GM18867 (cell line): ENCODE data around the gene MPC1.
"Not testable (repeated sequence)": the region's sequence is repeated elsewhere in the genome, so short reads cannot be mapped to it uniquely, and the experiment has no call there.

Experiments
- ATAC-seq: cut with Tn5 transposase; IDR thresholded peaks from one replicate; pipeline ENCODE4 v1.9.1; 2021; ENCODE audit warnings: mild to moderate bottlenecking, moderate library complexity; ENCODE audit not compliant: unreplicated experiment

MPC1 gene

DNA sequence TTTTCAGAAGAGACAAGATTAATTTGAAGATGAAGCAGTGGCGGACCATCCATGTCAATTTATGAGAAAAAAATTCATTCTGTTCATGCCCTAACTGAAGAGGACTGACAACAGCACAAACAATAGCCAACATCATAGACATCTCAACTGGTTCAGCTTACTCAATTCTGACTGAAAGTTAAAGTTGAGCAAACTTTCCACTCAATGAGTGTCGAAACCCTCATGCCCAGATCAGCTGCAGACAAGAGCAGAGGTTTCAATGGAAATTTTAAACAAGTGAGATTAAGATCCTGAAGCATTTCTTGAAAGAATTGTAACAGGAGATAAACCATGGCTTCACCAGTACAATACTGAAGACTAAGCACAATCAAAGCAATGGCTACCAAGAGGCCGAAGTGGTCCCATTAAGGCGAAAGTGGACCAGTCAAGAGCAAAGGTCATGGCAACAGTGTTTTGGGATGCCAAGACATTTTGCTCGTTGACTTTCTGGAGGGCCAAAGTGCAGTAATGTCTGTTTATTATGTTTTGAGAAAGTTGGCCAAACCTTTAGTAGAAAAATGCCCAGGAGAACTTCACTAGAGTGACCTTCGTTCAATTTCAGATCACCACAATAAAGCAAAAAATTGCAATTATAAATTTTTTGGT is 34.3 kb downstream of the MPC1 start:
- no peak for ATAC-seq

DNA sequence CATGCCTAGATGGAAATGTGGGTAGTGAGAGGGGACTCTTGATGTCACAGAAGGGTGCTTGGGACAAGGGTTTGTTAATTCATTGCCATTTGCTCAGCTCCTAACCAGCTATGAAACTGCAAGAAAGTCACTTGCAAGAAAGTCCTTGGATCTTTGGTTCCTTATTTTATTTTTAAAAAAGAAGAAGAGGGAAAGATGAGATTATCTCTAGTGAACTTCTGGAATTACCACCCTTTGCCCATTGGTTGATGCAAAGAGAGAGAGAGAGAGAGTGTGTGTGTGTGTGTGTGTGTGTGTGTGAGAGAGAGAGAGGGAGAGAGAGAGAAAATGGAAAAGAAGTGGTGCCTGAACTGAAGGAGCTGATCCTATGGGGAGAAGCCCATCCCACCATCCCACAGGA is 35.8 kb downstream of the MPC1 start:
- no peak for ATAC-seq

DNA sequence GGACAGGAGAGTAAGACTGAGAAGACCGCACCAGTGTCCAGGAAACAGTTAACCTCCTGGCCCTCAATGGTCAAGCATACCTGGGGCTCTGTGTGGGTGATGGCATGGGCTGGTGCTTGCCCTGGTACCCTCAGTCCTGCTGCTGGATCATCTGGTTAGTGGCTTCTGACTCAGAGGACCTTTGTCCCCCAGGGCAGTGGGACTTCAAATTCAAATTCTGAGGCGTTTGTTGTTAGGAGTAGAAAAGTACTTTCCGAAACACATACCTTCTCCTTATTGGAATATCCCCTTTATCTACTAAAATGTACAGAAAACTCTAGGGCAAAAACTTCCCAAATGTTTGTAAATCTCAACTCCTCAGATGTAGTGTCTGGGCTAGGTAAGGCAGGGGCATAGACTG is 36.3 kb downstream of the MPC1 start:
- no peak for ATAC-seq

DNA sequence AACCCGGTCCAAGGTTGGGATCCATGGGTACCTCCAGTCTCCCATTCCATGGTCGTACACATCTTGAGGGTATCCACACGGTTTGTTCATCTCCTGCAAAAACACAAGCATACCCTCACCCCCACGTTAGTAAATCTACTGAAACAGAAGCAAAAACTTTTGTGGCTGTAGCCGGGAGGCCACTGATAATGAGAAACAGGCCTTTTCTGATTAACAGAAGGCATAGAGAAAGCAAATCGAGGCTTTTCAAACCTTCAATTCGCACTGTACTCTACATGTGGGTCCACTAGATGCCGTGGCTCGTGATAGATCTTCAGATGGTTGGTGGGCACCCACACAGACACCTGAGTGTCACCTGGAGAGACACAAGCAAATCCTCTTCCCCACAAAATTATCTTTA is 37.1 kb downstream of the MPC1 start:
- ATAC-seq, result not testable (repeated sequence)

DNA sequence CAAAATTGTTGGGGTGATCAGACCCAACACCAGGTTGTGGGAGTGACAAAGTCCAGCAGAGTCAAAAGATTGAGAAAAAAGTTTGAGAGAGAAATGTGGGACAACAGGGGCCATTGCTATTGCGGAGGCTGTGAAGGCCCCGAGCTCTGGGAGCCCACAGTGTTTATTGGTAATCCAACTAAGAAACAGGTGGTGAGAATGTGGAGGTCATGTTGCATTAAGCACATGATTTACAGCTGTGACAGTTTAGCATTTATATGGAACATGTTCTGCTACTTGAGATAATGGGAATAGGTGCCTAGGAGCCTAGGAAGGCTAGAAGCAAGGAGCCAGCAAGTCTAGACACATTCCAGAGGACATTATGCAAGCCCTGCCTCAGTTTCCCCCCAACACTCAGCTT is 37.8 kb downstream of the MPC1 start:
- not testable (repeated sequence) for ATAC-seq

DNA sequence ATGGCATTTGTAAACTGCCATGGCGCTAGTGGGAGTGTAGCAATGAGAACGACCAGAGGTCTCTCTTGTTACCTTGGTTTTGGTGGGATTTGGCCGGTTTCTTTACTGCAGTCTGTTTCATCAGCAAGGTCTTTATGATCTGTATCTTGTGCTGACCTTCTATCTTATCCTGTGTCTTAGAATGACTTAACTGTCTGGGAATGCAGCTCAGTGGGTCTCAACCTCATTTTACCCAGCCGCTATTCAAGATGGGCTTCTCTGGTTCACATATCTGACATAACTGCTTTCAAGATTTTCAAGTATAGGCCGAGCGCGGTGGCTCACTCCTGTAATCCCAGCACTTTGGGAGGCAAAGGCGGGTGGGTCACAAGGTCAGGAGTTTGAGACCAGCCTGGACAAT is 38.5 kb downstream of the MPC1 start:
- no peak for ATAC-seq

DNA sequence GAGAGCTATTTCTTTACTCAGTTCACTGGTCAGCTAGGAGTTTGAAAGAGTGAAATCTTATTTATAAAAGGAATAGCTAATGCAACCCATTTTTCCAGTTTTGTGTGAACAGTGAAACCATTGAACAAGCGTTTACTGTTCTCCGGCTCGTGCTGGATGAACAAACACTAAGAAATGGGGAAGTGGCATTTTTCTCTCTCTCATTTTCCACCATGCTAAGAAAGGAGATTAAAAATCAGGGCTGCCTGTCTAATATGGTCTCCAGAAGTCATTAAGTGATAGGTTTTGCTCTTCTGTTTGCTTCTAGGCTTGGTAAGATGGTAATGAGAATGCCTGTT is 39.6 kb downstream of the MPC1 start:
- ATAC-seq, result peak; percentile 25

DNA sequence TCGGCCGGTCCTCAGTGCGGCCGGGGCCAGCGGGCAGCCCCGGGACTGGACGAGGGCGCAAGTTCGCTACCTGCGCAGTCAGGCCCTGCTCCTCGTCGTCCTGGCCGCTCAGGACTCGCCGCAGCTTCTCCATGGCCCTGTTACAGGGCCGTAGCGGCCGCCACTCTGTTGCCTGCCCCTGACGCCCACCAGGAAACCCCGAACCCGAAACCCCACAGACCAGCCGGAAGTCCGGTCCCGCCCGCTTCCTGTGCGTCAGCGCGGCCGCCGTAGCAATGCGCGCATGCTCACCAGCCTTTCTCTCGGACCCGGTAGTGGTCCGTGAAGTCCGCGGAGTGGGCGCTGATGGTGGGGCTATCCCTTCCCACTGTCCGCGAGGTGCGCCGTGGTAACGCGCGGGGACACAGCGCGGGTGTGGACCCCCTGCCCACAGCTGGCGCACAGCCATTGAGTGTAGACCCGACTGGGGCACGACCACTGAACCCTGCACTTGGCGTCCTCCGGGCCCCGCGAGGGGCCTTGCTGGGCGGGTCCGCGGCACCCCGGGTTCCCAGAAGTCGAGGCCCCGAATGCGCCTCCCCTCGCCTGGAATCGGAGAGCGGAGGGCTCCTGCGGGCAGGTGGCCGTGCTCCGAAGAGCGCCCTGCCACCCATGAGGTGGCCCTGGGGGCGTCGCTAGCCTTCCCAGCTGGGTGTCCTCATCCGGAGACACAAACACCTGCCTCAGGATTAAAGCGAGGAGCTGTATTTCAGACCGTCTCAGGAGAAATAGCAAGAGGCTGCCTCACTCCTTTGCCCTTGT is 40.2 kb downstream of the MPC1 start, which contains the start of gene SFT2D1:
TSS of gene SFT2D1 (minus strand) at position 197 of the 801 bp plus-strand sequence. CDS start at position 133, 64 bp downstream.
- ATAC-seq, result peak; percentile 95

DNA sequence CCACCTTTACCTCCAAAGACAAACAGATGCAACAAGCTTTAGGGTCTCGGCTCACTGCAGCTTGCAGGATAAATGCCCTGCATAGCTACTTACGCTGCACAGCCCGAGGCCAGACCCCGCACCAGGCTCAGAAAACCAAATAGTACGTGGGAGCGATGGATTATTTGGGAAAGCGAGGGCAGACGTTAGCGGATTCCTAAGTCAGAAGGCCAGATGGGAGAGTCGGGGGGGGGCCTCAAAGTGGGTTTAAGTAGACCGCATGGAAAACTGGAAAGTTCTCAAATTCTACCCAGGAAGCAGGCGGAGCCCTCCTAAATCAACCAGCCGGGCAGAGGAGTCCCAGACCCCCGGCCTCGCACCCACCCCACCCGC is 40.8 kb downstream of the MPC1 start:
- no peak for ATAC-seq

DNA sequence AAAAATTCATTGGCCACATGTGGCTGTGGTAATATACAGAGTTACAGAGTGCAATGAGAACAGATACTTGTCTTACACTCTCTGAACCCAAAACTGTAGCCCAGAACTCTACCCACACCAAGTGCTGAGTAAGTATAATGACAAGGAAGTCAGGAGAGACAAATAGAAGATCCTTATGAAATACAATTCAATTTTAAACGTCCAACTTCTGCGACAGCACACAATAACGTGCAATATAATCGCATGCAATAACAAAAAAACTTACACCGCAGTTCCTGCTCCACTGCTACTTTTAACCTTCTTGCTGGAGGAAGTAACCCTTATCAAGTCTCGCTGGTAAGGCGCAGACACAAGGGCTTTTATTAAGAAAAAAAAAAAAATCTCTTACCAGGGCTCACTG is 41.3 kb downstream of the MPC1 start:
- no peak for ATAC-seq

DNA sequence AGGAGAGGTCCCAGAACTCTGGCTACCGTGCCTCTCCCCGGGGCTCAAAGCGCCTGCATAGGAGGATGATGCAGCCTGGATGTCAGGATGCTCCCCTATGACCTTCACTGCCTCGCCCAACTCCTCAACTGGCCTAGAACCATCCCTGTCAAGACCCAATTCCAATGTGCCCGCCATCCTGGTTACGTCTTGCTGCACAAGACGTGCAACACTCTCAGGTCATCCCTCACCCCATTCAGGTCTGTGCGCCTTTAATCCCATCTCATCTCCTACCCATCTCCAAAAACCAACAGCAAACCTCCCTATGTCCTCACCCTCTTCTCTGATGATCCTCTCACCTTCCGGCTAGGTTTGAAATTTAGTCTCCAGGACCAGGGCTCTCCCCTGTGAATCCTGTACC is 43.9 kb downstream of the MPC1 start:
- ATAC-seq, result no peak

DNA sequence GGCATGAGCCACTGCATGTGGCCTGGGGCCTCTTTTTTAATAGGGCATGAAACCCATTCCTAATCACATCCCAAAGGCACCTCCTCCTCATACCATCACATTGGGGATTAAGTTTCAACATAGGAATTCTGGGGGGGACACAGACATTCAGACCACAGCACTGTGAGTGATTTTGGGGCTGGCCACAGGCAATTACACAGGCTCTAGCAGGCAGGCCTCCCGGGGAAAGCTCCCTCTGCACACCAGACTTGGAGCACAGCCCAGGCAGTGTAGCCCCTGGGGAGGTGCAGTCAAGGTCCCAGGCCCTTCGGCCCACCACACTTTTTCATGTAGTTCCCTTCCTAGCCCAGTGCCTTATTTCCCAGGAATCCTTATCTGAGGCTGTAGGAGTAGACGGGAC is 45.9 kb downstream of the MPC1 start:
- no peak for ATAC-seq

DNA sequence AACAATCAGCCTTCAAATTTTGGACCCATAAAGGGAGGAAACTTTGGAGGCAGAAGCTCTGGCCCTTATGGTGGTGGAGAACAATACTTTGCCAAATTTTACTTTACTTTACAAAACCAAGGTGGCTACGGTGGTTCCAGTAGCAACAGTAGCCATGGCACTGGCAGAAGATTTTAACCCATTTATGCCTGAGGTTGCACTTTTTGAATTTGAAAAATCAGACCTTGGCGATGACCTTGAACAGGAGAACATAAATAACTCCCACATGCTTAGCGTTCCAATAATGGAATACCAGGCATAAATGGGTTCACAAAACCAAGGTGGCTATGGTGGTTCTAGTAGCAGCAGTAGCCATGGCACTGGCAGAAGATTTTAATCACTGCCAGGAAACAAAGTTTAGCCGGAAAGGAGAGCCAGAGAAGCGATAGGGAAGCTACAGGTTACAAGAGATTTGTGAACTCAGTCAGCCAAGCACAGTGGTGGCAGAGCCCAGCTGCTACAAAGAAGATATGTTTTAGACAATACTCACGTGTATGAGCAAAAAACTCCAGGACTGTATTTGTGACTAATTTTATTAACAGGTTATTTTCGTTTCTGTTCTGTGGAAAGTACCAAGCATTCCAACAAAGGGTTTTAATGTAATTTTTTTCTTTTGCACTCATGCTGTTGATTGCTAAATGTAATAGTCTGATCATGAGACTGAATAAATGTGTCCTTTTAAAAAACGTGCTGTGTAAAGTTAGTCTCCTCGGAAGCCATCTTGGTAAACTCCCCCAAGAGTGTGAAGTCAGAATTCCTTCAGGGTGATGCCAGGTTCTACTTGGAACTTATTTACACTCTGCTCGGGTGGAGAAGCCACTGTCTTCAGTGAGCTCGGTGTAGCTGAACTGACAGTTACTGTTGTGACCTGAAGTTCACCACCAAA is 47.1 kb downstream of the MPC1 start:
- peak; percentile 46 for ATAC-seq

DNA sequence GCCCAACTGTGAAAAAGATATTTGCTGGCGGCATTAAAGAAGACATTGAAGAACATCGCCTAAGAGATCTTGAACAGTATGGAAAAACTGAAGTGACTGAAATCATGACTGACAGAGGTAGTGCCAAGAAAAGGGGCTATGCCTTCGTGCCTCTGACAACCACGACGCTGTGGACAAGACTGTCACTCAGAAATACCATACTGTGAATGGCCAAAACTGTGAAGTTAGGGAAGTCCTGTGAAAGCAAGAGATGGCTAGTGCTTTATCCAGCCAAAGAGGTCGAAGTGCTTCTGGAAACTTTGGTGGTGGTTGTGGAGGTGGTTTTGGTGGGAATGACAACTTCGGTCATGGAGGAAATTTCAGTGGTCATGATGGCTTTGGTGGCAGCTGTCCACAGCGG is 47.9 kb downstream of the MPC1 start:
- no peak for ATAC-seq

DNA sequence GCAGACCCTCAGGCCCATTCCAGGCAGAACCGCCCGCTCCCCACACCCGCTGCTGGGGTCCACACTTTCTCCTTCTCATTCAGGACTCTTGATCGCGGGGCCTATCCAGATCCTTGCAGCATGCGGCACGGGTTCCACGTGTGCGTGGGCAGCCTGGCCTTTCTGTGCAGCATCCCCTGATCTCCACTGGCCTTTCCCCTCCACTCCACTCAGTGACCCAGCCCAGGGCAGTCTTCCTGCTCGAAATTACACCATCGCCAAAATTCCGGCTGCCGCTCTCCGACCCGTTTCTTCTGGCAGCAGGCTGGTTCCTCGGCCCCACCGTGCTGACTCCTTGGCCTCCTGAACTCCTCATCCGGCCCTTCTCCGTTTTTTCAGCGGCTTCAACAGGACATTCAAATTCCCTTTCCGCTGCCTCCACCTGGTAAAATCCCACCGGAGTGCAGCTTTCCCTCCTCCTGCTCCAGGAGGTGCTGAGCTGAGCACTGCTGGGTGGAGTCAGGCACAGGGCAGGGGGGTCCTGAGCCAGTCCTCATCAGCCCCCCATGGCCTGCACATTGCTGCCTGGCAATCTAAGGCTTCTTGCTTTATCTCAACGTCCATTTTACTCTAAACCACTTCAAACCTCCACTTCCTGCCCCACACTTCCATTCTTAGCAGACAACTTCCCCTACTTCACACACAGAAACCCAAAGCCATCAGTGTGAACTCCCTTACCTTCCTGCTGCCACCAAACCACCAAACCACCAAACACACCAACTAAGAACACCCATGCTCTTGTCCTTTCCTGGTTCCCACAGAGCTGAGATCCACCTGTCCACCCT is 49.4 kb downstream of the MPC1 start:
- ATAC-seq, result peak; percentile 68

DNA sequence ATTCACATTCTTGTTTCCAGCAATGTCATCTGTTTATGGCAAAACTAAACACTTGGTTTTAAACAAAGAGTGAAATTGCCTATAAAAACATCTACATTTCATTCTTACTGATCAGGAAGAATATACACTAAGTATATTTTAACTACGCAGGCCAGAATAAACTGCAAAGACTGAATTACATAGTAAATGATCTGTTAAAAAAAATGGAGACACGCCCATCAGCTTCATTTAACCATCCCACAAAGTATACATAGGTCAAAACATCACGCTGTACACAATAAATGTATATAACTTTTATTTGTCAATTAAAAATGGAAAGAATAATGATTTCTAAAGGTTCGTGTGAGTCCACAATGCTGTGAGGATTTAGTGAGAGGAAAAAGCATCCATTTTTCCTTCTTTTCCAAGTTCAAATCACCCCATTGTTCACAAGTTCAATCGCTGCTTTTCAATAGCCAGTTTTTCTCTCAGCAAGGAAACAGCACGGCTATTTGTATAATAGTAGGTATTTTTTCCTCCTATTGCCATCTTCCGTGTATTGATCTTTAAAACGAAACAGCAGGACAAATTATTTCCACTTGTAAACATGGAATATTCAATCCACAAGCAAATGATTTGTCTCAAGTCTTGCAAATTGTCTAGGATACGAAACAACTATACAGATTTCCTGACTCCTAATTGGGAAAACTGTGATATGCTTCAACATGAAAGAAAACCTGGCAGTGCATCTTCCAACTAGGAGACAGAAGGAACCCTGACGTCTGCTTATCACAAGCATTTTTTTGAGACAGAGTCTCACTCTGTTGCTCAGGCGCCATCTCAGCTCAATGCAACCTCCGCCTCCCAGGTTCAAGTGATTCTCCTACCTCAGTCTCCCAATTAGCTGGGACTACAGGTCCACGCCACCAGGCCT is 51.0 kb downstream of the MPC1 start:
- ATAC-seq, result no peak

DNA sequence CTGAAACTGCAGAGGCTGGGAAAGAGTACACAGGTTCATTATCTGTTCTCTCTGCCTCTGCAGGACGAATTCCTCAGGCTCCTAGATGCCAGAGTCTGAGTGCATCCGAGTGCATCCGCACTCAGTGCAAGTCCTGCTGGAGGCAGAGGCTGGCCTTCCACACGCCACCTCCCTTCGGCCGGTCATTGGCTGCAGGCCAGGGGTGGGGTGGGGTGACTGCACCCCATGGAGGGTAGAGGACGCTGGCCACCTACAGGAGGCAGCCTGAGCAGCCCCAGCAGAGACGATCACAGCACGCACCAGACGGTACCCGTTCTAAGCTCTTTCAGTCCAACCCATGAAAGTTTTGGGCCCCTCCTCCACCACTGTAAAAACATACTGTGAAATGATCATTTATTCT is 52.1 kb downstream of the MPC1 start:
- no peak for ATAC-seq

DNA sequence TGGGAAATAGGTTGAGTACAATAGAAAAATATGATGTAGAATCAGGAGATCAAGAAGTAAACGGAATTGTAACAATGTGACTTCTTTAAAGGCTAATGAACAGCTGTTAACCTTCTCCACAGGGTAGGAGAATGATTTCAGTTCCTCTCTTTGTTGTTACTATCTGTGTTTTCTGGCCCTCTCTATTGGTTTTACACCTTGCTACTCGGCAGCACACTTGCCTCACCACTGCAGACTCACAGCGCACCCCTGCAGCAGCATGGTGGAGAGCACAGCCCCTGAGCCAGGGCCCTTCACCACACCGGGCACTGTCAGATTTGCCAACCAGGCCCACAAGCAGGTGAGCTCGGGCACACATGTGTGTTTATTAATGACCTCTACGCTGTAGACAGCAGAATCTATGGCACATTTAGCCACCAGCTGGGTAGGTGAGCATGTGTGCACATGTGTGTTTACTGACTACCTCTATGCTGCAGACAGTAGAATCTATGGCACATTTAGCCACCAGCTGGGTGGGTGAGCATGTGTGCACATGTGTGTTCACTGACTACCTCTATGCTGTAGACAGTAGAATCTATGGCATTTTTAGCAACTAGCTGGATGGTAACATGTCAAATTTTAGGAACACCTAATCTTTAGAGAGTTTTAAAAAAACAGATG is 57.2 kb downstream of the MPC1 start:
- ATAC-seq, result peak; percentile 96

DNA sequence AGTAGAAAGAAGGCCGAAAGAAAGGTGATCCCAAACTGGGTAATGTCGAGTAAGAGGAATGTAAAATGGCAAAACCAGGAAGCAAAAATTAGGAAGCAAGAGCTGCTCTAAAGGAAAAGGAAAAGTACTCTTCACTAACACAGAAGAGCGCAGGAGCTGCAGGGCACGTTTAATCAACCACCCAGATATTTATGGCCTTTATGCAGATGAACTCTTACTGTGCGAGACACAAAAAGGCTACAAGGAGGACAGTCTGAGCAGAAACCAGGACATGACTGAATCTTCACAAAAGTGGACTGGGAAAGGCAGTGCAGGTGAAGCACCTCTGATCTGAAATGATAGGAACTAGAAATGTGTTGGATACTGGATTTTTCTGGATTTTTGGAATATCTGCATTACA is 59.3 kb downstream of the MPC1 start:
- no peak for ATAC-seq
